Uterus (tissue), 4 donors: ENCODE results near the gene DGKI. TPM values are rescaled to one million over a fixed set of nuclear protein-coding genes. Genes with fewer than 3 reads are reported as not detected.

Source experiments
- DNase-seq, 2 donors: peaks; one replicate each; pipeline ENCODE4 v3.0.0-alpha.2; 2019 to 2020
- H3K27ac ChIP-seq, 2 donors: fragments of 200-600 bp; sonication (generic); 1 replicate in 1 of 2; 2 replicates in 1 of 2; pipeline ENCODE4 v1.5.1; 2016 to 2018
- H3K27me3 ChIP-seq, 2 donors: fragments of 200-600 bp; sonication (generic); one replicate each; pipeline ENCODE4 v1.5.1; 2018 to 2019; ENCODE audit warnings: control low read depth in 1 of 2
- H3K36me3 ChIP-seq, 2 donors: fragments of 200-600 bp; sonication (generic); one replicate each; pipeline ENCODE4 v1.5.1; 2019; ENCODE audit warnings: control low read depth in 1 of 2
- H3K4me1 ChIP-seq, 2 donors: fragments of 200-600 bp; sonication (generic); one replicate each; pipeline ENCODE4 v1.5.1; 2018 to 2019; ENCODE audit warnings: control low read depth in 1 of 2
- H3K4me3 ChIP-seq, 2 donors: fragments of 200-600 bp; sonication (generic); 1 replicate in 1 of 2; 2 replicates in 1 of 2; pipeline ENCODE4 v1.5.1; 2018 to 2019; ENCODE audit warnings: mild to moderate bottlenecking in 1 of 2
- H3K9me3 ChIP-seq, 2 donors: fragments of 200-600 bp; sonication (generic); one replicate each; pipeline ENCODE4 v1.5.1; 2019; ENCODE audit warnings: control low read depth in 1 of 2
- CTCF ChIP-seq, 4 experiments: fragments of 200-600 bp in 2 of 4; fragments of 450-650 bp in 2 of 4; sonication (generic) in 2 of 4; IDR thresholded peaks; one replicate each; pipeline ENCODE4 v1.5.1; 2016 to 2019; ENCODE audit warnings: antibody characterized with exemption in 4 of 4, mild to moderate bottlenecking in 2 of 4, moderate library complexity in 1 of 4
- POLR2A ChIP-seq, 2 donors: fragments of 450-650 bp; IDR thresholded peaks; one replicate each; pipeline ENCODE4 v1.6.1; 2016; ENCODE audit warnings: antibody characterized with exemption in 2 of 2, mild to moderate bottlenecking in 1 of 2, moderate library complexity in 1 of 2
- intact Hi-C: fragments of 100-400 bp; cut with DNase I; formaldehyde crosslinking; loops from one replicate; pipeline ENCODE4 v1.15.1; 2023; ENCODE audit warnings: low total_unique reads
- total RNA-seq, 4 donors: library from RNA; depleted of rRNA in 3 of 4; stranded (reverse); fragments of >200 nt in 3 of 4; gene quantifications; one replicate each; pipeline versions ENCODE4 v1.1.0 to v1.2.4, GENCODE V29; 2014 to 2023
- donor health status: DM: yes; HTN: yes; CAD: no.

Gene DGKI
- total RNA-seq, 4 donors from 2014 or later = 1.0 to 8.5 (median 4.1) TPM

- H3K36me3 ChIP-seq = no peaks in the 10 kb centered on the region
- DNase-seq = no peak
- no peaks in the 10 kb centered on the region for H3K9me3 ChIP-seq
- H3K27ac ChIP-seq = no peak overlapping the region
- intact Hi-C loops = loop anchor here (10.0 kb wide), 1 partner anchor 236 kb away; no protein-coding TSS in a partner anchor
- TF ChIP-seq CTCF (IDR thresholded peaks at IDR 0.05) (no peak), POLR2A (IDR thresholded peaks at IDR 0.05) (no peak)
- no peaks in the 10 kb centered on the region for H3K27me3 ChIP-seq
- no peak overlapping the region for H3K4me3 ChIP-seq
- H3K4me1 ChIP-seq = no peaks in the 10 kb centered on the region
These were observed 43.7 kb upstream of the DGKI start for GRCh38 chr7:137890449-137890921.

- TF ChIP-seq POLR2A (IDR thresholded peaks at IDR 0.05) = no peak
- no peak for TF ChIP-seq CTCF (IDR thresholded peaks at IDR 0.05)
- DNase-seq = no peak
- Histone ChIP-seq H3K27me3 (no peaks in the 10 kb centered on the region), H3K4me1 (no peaks in the 10 kb centered on the region), H3K36me3 (no peaks in the 10 kb centered on the region), H3K9me3 (no peaks in the 10 kb centered on the region), H3K27ac (no peak overlapping the region), H3K4me3 (no peak overlapping the region)
- intact Hi-C loops = no loop called here
These were observed 41.5 kb upstream of the DGKI start for GRCh38 chr7:137888241-137888640.

GRCh38 chr7:137886746-137887145 lies 40.0 kb upstream of the DGKI start:
- peak overlapping the region; percentile 4 to 61 for H3K27ac ChIP-seq
- no peak overlapping the region for H3K4me3 ChIP-seq
- intact Hi-C loops = no loop called here
- H3K27me3 ChIP-seq = no peaks in the 10 kb centered on the region
- DNase-seq = no peak
- no peaks in the 10 kb centered on the region for H3K4me1 ChIP-seq
- TF ChIP-seq CTCF (IDR thresholded peaks at IDR 0.05) (no peak), POLR2A (IDR thresholded peaks at IDR 0.05) (no peak)
- no peaks in the 10 kb centered on the region for H3K36me3 ChIP-seq
- no peaks in the 10 kb centered on the region for H3K9me3 ChIP-seq

- intact Hi-C loops = no loop called here
- H3K4me1 ChIP-seq = no peaks in the 10 kb centered on the region
These were observed 39.5 kb upstream of the DGKI start for GRCh38 chr7:137886281-137886680.

GRCh38 chr7:137885678-137886077 lies 38.9 kb upstream of the DGKI start:
- H3K36me3 ChIP-seq = no peaks in the 10 kb centered on the region
- TF ChIP-seq POLR2A (IDR thresholded peaks at IDR 0.05) (no peak), CTCF (IDR thresholded peaks at IDR 0.05) (no peak)
- no peak for DNase-seq
- intact Hi-C loops = no loop called here
- no peak overlapping the region for H3K4me3 ChIP-seq
- H3K4me1 ChIP-seq = no peaks in the 10 kb centered on the region
- H3K9me3 ChIP-seq = no peaks in the 10 kb centered on the region
- H3K27me3 ChIP-seq = no peaks in the 10 kb centered on the region
- H3K27ac ChIP-seq = peak overlapping the region; percentile 4 to 61

More at GRCh38 chr7:137886281-137886680, 39.5 kb upstream of the DGKI start:
- Histone ChIP-seq H3K27ac (peak overlapping the region; percentile 4 to 61), H3K9me3 (no peaks in the 10 kb centered on the region), H3K27me3 (no peaks in the 10 kb centered on the region), H3K36me3 (no peaks in the 10 kb centered on the region), H3K4me3 (no peak overlapping the region)
- DNase-seq = no peak
- no peak for TF ChIP-seq POLR2A (IDR thresholded peaks at IDR 0.05)
- TF ChIP-seq CTCF (IDR thresholded peaks at IDR 0.05) = no peak
